Measurements from ENCODE around the gene OBSL1. TPM values are rescaled to one million over a fixed set of nuclear protein-coding genes. Genes with fewer than 3 reads are reported as not detected.

The OBSL1 gene
- total and polyA plus RNA-seq, 10 of the 15 experiments (the other 5 are each of a cell fraction or from before 2014, with no cell fraction given): 0.14 to 0.77 TPM; not detected in 8

DNA sequence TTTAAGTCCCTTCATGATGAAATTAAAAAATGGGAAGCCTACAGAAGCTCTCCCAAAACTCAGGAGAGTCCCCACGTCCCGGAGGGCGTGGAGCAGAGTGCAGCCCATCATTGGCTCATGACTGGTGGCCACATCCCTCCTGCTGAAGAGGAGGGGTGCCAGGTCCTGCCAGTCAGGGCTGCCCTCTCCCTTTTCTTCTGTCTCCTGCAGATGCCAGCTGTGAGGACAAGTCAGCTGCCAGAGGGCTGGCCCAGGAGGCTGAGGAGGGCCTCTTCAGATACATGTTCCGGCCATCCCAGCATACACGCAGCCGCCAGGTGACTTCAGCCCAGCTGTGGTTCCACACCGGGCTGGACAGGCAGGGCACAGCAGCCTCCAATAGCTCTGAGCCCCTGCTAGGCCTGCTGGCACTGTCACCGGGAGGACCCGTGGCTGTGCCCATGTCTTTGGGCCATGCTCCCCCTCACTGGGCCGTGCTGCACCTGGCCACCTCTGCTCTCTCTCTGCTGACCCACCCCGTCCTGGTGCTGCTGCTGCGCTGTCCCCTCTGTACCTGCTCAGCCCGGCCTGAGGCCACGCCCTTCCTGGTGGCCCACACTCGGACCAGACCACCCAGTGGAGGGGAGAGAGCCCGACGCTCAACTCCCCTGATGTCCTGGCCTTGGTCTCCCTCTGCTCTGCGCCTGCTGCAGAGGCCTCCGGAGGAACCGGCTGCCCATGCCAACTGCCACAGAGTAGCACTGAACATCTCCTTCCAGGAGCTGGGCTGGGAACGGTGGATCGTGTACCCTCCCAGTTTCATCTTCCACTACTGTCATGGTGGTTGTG is 3.4 kb upstream of the OBSL1 start:
- H3K27me3 ChIP-seq (replicated peaks in 1 of 2; ENCODE audit: control insufficient read depth in 2 of 2, insufficient read depth in 2 of 2, low read length in 1 of 2): peaks cover 2 to 4% of the 10 kb centered on the region in 2 experiments; a peak in 3 of 4 replicates
- CTCF ChIA-PET: interaction anchor here (1.4 kb wide), 1 partner anchor 14 kb away, joined by 3 read pairs; no protein-coding TSS in a partner anchor
- in situ Hi-C loops (cut with MboI): no loop called here
- 32% methylated on average over 22 of the region's 22 CpGs for WGBS (ENCODE audit: insufficient coverage, insufficient replicate concordance, low lambda C conversion rate, missing lambda C conversion rate)
- intact Hi-C loops (cut with micrococcal nuclease; ENCODE audit: unreplicated experiment): no loop called here
- H3K79me2 ChIP-seq (ENCODE audit: control insufficient read depth, insufficient read depth, low read length): no peaks in the 10 kb centered on the region
- POLR2A ChIA-PET: no interaction called here
- H3K27ac ChIP-seq (ENCODE audit: control insufficient read depth, insufficient read depth): no peak overlapping the region
- ATAC-seq: no peak
- TF ChIP-seq, protein P1, sequence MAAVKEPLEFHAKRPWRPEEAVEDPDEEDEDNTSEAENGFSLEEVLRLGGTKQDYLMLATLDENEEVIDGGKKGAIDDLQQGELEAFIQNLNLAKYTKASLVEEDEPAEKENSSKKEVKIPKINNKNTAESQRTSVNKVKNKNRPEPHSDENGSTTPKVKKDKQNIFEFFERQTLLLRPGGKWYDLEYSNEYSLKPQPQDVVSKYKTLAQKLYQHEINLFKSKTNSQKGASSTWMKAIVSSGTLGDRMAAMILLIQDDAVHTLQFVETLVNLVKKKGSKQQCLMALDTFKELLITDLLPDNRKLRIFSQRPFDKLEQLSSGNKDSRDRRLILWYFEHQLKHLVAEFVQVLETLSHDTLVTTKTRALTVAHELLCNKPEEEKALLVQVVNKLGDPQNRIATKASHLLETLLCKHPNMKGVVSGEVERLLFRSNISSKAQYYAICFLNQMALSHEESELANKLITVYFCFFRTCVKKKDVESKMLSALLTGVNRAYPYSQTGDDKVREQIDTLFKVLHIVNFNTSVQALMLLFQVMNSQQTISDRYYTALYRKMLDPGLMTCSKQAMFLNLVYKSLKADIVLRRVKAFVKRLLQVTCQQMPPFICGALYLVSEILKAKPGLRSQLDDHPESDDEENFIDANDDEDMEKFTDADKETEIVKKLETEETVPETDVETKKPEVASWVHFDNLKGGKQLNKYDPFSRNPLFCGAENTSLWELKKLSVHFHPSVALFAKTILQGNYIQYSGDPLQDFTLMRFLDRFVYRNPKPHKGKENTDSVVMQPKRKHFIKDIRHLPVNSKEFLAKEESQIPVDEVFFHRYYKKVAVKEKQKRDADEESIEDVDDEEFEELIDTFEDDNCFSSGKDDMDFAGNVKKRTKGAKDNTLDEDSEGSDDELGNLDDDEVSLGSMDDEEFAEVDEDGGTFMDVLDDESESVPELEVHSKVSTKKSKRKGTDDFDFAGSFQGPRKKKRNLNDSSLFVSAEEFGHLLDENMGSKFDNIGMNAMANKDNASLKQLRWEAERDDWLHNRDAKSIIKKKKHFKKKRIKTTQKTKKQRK (IDR thresholded peaks at IDR 0.05; ENCODE audit: low read depth, low read length): no peak
- TF ChIP-seq SMAD5 (IDR thresholded peaks at IDR 0.05; ENCODE audit: low read depth) (no peak), ZZZ3 (IDR thresholded peaks at IDR 0.05; ENCODE audit: control insufficient read depth, insufficient read length, low read depth) (no peak), IRF4 (IDR thresholded peaks at IDR 0.05; ENCODE audit: low read depth, low read length) (no peak), BMI1 (IDR thresholded peaks at IDR 0.05; ENCODE audit: borderline replicate concordance) (no peak), JUND (IDR thresholded peaks at IDR 0.05; ENCODE audit: low read depth, low read length) (no peak), MTA3 (IDR thresholded peaks at IDR 0.05; ENCODE audit: borderline replicate concordance, low read length) (no peak), ZNF274 (IDR thresholded peaks at IDR 0.05; ENCODE audit: insufficient read depth, insufficient read length) (no peak), SPI1 (IDR thresholded peaks at IDR 0.05; ENCODE audit: borderline replicate concordance, insufficient read depth, low read depth, low read length) (no peak), RFX5 (IDR thresholded peaks at IDR 0.05; ENCODE audit: low read depth, low read length) (no peak)
- TF ChIP-seq, protein P2, sequence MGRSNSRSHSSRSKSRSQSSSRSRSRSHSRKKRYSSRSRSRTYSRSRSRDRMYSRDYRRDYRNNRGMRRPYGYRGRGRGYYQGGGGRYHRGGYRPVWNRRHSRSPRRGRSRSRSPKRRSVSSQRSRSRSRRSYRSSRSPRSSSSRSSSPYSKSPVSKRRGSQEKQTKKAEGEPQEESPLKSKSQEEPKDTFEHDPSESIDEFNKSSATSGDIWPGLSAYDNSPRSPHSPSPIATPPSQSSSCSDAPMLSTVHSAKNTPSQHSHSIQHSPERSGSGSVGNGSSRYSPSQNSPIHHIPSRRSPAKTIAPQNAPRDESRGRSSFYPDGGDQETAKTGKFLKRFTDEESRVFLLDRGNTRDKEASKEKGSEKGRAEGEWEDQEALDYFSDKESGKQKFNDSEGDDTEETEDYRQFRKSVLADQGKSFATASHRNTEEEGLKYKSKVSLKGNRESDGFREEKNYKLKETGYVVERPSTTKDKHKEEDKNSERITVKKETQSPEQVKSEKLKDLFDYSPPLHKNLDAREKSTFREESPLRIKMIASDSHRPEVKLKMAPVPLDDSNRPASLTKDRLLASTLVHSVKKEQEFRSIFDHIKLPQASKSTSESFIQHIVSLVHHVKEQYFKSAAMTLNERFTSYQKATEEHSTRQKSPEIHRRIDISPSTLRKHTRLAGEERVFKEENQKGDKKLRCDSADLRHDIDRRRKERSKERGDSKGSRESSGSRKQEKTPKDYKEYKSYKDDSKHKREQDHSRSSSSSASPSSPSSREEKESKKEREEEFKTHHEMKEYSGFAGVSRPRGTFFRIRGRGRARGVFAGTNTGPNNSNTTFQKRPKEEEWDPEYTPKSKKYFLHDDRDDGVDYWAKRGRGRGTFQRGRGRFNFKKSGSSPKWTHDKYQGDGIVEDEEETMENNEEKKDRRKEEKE (IDR thresholded peaks at IDR 0.05): no peak
- TF ChIP-seq, protein P3, sequence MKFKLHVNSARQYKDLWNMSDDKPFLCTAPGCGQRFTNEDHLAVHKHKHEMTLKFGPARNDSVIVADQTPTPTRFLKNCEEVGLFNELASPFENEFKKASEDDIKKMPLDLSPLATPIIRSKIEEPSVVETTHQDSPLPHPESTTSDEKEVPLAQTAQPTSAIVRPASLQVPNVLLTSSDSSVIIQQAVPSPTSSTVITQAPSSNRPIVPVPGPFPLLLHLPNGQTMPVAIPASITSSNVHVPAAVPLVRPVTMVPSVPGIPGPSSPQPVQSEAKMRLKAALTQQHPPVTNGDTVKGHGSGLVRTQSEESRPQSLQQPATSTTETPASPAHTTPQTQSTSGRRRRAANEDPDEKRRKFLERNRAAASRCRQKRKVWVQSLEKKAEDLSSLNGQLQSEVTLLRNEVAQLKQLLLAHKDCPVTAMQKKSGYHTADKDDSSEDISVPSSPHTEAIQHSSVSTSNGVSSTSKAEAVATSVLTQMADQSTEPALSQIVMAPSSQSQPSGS (IDR thresholded peaks at IDR 0.05; ENCODE audit: low read length): no peak
- TF ChIP-seq, protein P4, sequence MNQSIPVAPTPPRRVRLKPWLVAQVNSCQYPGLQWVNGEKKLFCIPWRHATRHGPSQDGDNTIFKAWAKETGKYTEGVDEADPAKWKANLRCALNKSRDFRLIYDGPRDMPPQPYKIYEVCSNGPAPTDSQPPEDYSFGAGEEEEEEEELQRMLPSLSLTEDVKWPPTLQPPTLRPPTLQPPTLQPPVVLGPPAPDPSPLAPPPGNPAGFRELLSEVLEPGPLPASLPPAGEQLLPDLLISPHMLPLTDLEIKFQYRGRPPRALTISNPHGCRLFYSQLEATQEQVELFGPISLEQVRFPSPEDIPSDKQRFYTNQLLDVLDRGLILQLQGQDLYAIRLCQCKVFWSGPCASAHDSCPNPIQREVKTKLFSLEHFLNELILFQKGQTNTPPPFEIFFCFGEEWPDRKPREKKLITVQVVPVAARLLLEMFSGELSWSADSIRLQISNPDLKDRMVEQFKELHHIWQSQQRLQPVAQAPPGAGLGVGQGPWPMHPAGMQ (IDR thresholded peaks at IDR 0.05; ENCODE audit: borderline replicate concordance): no peak
- no peak for DNase-seq (ENCODE audit: low read depth, low spot score)
- RAD21 ChIA-PET (ENCODE audit: unreplicated experiment): no interaction called here
- no peak overlapping the region for H2AFZ ChIP-seq (ENCODE audit: control insufficient read depth, low read depth, low read length)
- SMC1A ChIA-PET (ENCODE audit: uncharacterized antibody, unreplicated experiment): no interaction called here
- no peak overlapping the region for H3K9ac ChIP-seq (ENCODE audit: control insufficient read depth, insufficient read depth, low read length)
- H3K9me3 ChIP-seq (replicated peaks; ENCODE audit: control insufficient read depth, insufficient read depth, low read length): no peaks in the 10 kb centered on the region
- no peak overlapping the region for H3K4me2 ChIP-seq (ENCODE audit: control insufficient read depth, insufficient read depth)
- H4K20me1 ChIP-seq (ENCODE audit: control insufficient read depth, insufficient read depth): no peaks in the 10 kb centered on the region
- no peaks in the 10 kb centered on the region for H3K4me1 ChIP-seq (ENCODE audit: control insufficient read depth, insufficient read depth, low read length)
- H3K4me3 ChIP-seq: no peak overlapping the region
- FAIRE-seq: no peak
- H3K36me3 ChIP-seq (ENCODE audit: control insufficient read depth in 2 of 2, insufficient read depth in 2 of 2, low read length in 1 of 2): no peaks in the 10 kb centered on the region
- BruUV-seq (replicated peaks): no TSS peak
